ENCODE results near the gene ADAMTSL1.
A peak's percentile ranks its signal among the peaks of the same experiment; 100 is the strongest.

Gene ADAMTSL1

DNA sequence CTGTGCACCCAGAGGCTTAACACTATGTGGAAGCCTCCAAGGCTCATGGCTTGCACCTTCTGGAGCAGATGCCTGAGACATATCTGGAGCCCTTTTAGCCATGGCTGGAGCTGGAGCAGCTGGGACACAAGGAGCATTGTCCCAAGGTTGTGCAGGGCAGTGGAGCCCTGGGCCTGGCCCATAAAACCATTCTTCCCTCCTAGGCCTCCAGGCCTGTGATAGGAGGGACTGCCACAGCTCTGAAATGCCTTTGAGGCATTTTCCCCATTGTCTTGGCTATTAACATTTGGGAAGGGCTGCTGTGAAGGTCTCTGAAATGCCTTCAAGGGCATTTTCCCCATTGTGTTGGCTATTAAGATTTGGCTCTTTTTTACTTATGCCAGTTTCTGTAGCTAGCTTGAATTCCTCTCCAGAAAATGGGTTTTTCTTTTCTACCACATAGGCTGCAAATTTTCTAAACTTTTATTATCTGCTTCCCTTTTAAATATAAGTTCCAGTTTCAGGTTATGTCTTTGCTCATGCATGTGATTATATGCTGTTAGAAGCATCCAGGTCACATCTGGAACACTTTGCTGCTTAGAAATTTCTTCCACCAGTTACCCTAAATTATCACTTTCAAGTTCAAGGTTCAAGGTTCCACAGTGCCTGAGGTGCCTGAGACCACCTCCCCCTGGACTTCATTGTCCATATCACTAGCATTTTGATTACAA is 221.2 kb downstream of the ADAMTSL1 start:
- Mint-ChIP-seq H3K4me3 (no peak overlapping the region), H3K27ac (no peak overlapping the region), H3K27me3 (ENCODE audit: low read depth, poor library complexity) (no peaks in the 10 kb centered on the region), H3K36me3 (ENCODE audit: low read depth) (peaks cover 18% of the 10 kb centered on the region), H3K4me1 (peaks cover 8% of the 10 kb centered on the region), H3K9me3 (peaks cover 29% of the 10 kb centered on the region)
- DNase-seq: no peak
- TF ChIP-seq, protein P1, sequence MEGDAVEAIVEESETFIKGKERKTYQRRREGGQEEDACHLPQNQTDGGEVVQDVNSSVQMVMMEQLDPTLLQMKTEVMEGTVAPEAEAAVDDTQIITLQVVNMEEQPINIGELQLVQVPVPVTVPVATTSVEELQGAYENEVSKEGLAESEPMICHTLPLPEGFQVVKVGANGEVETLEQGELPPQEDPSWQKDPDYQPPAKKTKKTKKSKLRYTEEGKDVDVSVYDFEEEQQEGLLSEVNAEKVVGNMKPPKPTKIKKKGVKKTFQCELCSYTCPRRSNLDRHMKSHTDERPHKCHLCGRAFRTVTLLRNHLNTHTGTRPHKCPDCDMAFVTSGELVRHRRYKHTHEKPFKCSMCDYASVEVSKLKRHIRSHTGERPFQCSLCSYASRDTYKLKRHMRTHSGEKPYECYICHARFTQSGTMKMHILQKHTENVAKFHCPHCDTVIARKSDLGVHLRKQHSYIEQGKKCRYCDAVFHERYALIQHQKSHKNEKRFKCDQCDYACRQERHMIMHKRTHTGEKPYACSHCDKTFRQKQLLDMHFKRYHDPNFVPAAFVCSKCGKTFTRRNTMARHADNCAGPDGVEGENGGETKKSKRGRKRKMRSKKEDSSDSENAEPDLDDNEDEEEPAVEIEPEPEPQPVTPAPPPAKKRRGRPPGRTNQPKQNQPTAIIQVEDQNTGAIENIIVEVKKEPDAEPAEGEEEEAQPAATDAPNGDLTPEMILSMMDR (IDR thresholded peaks at IDR 0.05): no peak

DNA sequence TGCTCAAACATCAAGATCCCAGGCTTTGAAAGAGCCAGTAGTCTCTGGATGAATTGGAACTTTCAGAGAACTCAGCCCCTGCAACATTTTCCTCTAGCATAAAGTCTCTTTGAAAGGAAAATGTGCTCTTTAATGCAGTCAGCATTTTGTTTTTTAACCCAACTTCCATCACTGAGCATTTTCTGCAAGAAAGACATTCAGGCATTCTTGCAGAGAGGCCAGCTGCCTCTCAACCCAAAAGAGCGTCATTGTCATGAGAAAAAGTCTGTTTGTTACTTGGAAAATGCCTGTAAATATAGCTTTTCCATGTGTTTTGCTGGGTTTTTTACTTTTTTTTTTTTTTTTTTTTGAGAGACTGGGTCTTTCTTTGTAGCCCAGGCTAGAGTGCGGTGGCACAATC is 225.0 kb downstream of the ADAMTSL1 start:
- Mint-ChIP-seq H3K27ac (no peak overlapping the region), H3K27me3 (ENCODE audit: low read depth, poor library complexity) (peaks cover 5% of the 10 kb centered on the region), H3K9me3 (peaks cover 47% of the 10 kb centered on the region), H3K4me1 (peaks cover 6% of the 10 kb centered on the region), H3K4me3 (no peak overlapping the region), H3K36me3 (ENCODE audit: low read depth) (peaks cover 21% of the 10 kb centered on the region)
- DNase-seq: no peak
- TF ChIP-seq, protein P1 (IDR thresholded peaks at IDR 0.05): no peak

DNA sequence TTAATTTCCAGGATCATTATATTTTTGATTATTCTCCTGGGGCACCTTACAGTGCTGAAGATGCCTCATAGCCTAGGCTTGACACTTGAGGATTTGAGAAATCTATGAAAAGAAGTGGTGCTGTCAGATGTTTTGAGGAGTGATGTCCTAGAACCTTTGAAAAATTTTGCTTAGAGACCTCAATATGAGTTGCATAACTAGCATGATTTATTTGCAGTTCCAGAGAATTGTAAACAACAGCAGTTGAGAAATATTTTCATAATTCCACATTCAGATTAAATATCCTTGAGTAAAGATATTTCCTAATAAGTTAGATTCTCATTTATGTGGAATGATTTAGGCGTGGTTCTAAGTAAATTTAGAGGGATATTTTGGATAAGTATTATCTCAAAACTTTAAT is 225.8 kb downstream of the ADAMTSL1 start:
- peaks cover 21% of the 10 kb centered on the region for H3K36me3 Mint-ChIP-seq (ENCODE audit: low read depth)
- no peak overlapping the region for H3K27ac Mint-ChIP-seq
- peaks cover 5% of the 10 kb centered on the region for H3K27me3 Mint-ChIP-seq (ENCODE audit: low read depth, poor library complexity)
- H3K9me3 Mint-ChIP-seq: peaks cover 39% of the 10 kb centered on the region
- DNase-seq: no peak
- peaks cover 6% of the 10 kb centered on the region for H3K4me1 Mint-ChIP-seq
- H3K4me3 Mint-ChIP-seq: no peak overlapping the region
- TF ChIP-seq, protein P1 (IDR thresholded peaks at IDR 0.05): no peak

DNA sequence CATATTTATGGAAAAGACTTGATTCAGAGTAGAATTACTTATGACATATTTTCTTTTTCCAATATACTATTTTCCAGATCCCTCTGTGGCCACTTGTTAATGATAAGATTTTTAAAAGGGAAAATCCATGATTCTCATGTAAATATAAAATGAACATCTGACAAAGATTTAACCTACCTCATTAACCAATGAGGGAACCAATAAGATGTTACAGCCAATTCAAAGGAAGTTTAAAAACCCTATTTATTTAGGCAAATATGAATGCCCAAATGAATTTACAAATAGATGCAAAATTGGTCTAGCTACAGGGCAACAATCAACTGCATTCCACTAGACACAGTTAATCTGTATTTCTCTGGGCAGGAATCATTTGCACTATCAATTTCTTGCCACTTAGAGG is 226.8 kb downstream of the ADAMTSL1 start:
- H3K4me1 Mint-ChIP-seq: peaks cover 6% of the 10 kb centered on the region
- H3K9me3 Mint-ChIP-seq: peaks cover 32% of the 10 kb centered on the region
- no peak for DNase-seq
- H3K27ac Mint-ChIP-seq: no peak overlapping the region
- TF ChIP-seq, protein P1 (IDR thresholded peaks at IDR 0.05): no peak
- H3K27me3 Mint-ChIP-seq (ENCODE audit: low read depth, poor library complexity): peaks cover 5% of the 10 kb centered on the region
- no peak overlapping the region for H3K4me3 Mint-ChIP-seq
- peaks cover 15% of the 10 kb centered on the region for H3K36me3 Mint-ChIP-seq (ENCODE audit: low read depth)

DNA sequence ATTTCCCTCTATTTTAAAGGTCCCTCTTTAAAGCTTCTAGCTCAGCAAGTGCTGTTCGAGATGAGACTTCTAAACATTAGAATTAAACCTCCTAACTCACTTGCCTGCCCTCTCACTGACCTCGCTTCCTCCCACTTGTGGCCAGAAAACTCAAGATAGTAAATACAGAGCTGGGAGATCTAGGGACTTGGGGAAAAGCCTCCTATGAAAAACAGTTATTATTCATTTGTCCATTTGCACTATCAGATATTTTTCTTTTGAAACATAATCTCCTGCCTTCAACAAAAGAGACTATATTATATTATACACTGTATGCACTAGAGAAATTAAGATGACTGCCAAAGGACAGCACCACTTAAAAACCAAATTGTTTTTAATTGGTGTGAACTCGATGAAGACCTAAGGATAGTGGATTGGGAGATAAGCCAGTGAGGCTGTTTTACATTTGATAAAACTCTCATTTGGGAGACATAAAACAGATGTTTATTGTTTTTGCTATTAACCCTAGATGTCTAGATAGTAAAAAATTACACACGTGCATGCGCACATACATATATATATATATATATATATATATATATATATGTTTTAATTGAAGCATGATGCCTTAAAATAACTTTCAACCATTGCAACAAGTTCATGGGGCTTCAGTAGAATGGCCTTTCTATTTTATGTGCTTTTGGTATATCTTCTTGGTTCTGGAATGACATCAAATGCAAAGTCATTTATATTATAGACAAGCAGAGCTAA is 229.4 kb downstream of the ADAMTSL1 start:
- no peak for DNase-seq
- Mint-ChIP-seq H3K4me3 (no peak overlapping the region), H3K27ac (peak overlapping the region; percentile 76), H3K9me3 (peaks cover 23% of the 10 kb centered on the region), H3K36me3 (ENCODE audit: low read depth) (peaks cover 8% of the 10 kb centered on the region), H3K4me1 (peaks cover 14% of the 10 kb centered on the region), H3K27me3 (ENCODE audit: low read depth, poor library complexity) (peaks cover 7% of the 10 kb centered on the region)
- TF ChIP-seq, protein P1 (IDR thresholded peaks at IDR 0.05): no peak
